Gastroesophageal sphincter (tissue), 4 donors: Measurements from ENCODE around the gene MRPS10. TPM values are rescaled to one million over a fixed set of nuclear protein-coding genes. Genes with fewer than 3 reads are reported as not detected.

Source experiments
- ATAC-seq: fragments of 150-250 bp; one replicate; pipeline ENCODE4 v1.9.1; 2016; ENCODE audit warnings: mild to moderate bottlenecking, moderate library complexity
- H3K27ac ChIP-seq, 4 donors: fragments of 200-600 bp; sonication (generic) in 3 of 4; 1 replicate in 3 of 4; 2 replicates in 1 of 4; pipeline ENCODE4 v1.5.1; 2016 to 2019
- H3K27me3 ChIP-seq: fragments of 200-600 bp; sonication (generic); one replicate; pipeline ENCODE4 v1.5.1; 2019
- H3K36me3 ChIP-seq, 2 donors: fragments of 200-600 bp; sonication (generic); one replicate each; pipeline ENCODE4 v1.5.1; 2019; ENCODE audit warnings: control low read depth in 1 of 2
- H3K4me1 ChIP-seq, 3 donors: fragments of 200-600 bp; sonication (generic); 1 replicate in 2 of 3; 2 replicates in 1 of 3; pipeline ENCODE4 v1.5.1; 2016 to 2019; ENCODE audit warnings: control low read depth in 2 of 3
- H3K4me3 ChIP-seq, 2 donors: fragments of 200-600 bp; sonication (generic); one replicate each; pipeline ENCODE4 v1.5.1; 2019; ENCODE audit warnings: mild to moderate bottlenecking in 1 of 2, moderate library complexity in 1 of 2
- H3K9me3 ChIP-seq, 3 donors: fragments of 200-600 bp; sonication (generic); one replicate each; pipeline ENCODE4 v1.5.1; 2017 to 2019; ENCODE audit warnings: control low read depth in 2 of 3
- CTCF ChIP-seq, 4 experiments: fragments of 200-600 bp in 2 of 4; fragments of 450-650 bp in 2 of 4; sonication (generic) in 1 of 4; IDR thresholded peaks; one replicate each; pipeline ENCODE4 v1.5.1; 2017 to 2019; ENCODE audit warnings: antibody characterized with exemption in 4 of 4, mild to moderate bottlenecking in 2 of 4, moderate library complexity in 2 of 4
- EP300 ChIP-seq: sonication (generic); formaldehyde crosslinking; IDR thresholded peaks from one replicate; pipeline ENCODE4 v1.6.1; 2017; ENCODE audit warnings: antibody characterized with exemption, mild to moderate bottlenecking
- POLR2A ChIP-seq, 2 donors: fragments of 450-650 bp; IDR thresholded peaks; one replicate each; pipeline ENCODE4 v1.6.1; 2017; ENCODE audit warnings: antibody characterized with exemption in 2 of 2, mild to moderate bottlenecking in 2 of 2, moderate library complexity in 1 of 2
- POLR2AphosphoS5 ChIP-seq: sonication (generic); formaldehyde crosslinking; IDR thresholded peaks from one replicate; pipeline ENCODE4 v1.6.1; 2017; ENCODE audit warnings: antibody characterized with exemption
- WGBS, 2 donors: methylation state at CpG; one replicate each; pipeline ENCODE4 v1.1.5; 2018; ENCODE audit warnings: low coverage in 1 of 2; 5-methylcytosine and 5-hydroxymethylcytosine counted together
- total RNA-seq, 4 donors: library from RNA; depleted of rRNA; stranded (reverse); fragments of >200 nt; gene quantifications; one replicate each; pipeline ENCODE4 v1.1.0, GENCODE V29; 2016

The MRPS10 gene
- total RNA-seq, 4 donors from 2014 or later = 29.2 to 45.1 (median 34.8) TPM

GRCh38 chr6:42190554-42191183 is 27.0 kb downstream of the MRPS10 start:
- 40 to 61% methylated on average over 1 to 5 of the region's 5 CpGs for WGBS, 2 donors
- H3K27me3 ChIP-seq = no peaks in the 10 kb centered on the region
- TF ChIP-seq POLR2AphosphoS5 = no peak
- TF ChIP-seq CTCF (IDR thresholded peaks at IDR 0.05) = no peak

DNA sequence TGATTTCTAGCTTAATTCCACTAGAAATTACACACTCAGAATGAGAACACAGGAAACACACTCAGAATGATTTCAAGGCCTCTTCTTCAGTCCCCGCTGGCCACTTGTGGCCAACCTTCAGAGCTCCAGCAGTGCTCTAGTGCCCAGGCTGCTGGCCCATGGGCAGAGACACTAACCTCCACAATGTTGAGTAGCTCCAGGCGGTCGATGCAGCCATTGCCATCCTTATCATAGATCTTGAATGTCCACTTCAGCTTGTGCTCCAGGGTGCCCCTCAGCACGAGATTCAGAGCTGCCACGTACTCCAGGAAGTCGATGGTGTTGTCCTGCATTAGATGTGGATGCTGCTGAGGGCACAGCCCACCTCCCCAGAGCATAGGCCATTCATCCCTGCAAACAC is 29.3 kb downstream of the MRPS10 start:
- ATAC-seq = no peak
- Histone ChIP-seq H3K4me1 (no peaks in the 10 kb centered on the region), H3K36me3 (peaks cover 0 to 13% of the 10 kb centered on the region in 2 donors), H3K4me3 (no peak overlapping the region), H3K9me3 (no peaks in the 10 kb centered on the region), H3K27me3 (no peaks in the 10 kb centered on the region), H3K27ac (no peak overlapping the region)
- TF ChIP-seq CTCF (IDR thresholded peaks at IDR 0.05) (no peak), POLR2A (IDR thresholded peaks at IDR 0.05) (no peak), POLR2AphosphoS5 (no peak), EP300 (no peak)
- 65 to 100% methylated on average over 1 to 3 of the region's 6 CpGs for WGBS, 2 donors

More at GRCh38 chr6:42190554-42191183, 27.0 kb downstream of the MRPS10 start:
- ATAC-seq = no peak
- H3K9me3 ChIP-seq = no peaks in the 10 kb centered on the region
- no peak overlapping the region for H3K4me3 ChIP-seq
- no peak overlapping the region for H3K27ac ChIP-seq
- H3K4me1 ChIP-seq = no peaks in the 10 kb centered on the region
- H3K36me3 ChIP-seq = peaks cover 0 to 4% of the 10 kb centered on the region in 2 donors

DNA sequence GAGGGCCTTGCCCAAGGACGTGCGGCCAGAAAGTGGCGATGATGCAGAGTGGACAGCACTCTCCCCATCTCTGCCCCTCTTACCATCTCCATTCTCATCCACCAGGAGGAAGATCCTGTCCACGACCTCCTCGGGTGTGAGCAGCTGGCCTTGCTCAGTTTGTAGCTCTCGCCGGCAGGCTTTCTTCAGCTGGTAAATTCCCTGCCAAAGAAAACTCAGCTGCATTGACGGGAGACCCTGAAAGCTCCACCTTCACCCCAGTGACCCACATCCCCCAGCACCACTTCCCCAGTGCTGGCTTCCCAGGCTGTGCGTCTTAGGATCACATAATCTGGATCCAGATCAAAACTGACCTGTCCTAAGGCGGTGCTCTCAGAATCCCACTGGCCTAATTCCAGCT is 32.1 kb downstream of the MRPS10 start:
- TF ChIP-seq EP300 (no peak), CTCF (IDR thresholded peaks at IDR 0.05) (no peak), POLR2AphosphoS5 (no peak), POLR2A (IDR thresholded peaks at IDR 0.05) (no peak)

DNA sequence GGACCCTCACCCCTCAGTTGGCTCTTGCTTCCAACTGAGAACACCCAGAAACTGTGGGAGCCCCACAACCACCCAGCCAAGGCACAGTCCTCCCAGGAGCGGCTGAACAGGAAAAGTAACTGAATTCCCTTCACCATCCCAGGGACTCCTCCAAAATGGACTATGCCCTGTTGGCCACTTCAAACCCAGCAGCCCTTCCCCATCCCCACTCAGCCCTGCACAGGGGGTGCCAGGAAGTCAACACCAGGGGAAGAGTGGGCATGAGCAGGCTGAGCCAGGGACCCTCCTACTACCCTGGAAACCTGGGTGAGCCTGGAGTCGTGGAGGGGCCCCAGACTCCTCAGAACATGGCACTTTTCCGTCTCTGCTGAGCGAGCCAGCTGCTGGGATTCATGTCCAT is 33.2 kb downstream of the MRPS10 start:
- TF ChIP-seq EP300 (no peak), CTCF (IDR thresholded peaks at IDR 0.05) (no peak), POLR2AphosphoS5 (no peak), POLR2A (IDR thresholded peaks at IDR 0.05) (no peak)
- WGBS, 2 donors = 83% methylated on average over 1 of the region's 4 CpGs; no CpG with 5 or more reads in 1 of the 2 donors
- no peaks in the 10 kb centered on the region for H3K9me3 ChIP-seq
- H3K27ac ChIP-seq = no peak overlapping the region
- no peak overlapping the region for H3K4me3 ChIP-seq
- peaks cover 0 to 9% of the 10 kb centered on the region in 2 donors for H3K36me3 ChIP-seq
- peaks cover 3% of the 10 kb centered on the region for H3K27me3 ChIP-seq
- ATAC-seq = no peak
- no peaks in the 10 kb centered on the region for H3K4me1 ChIP-seq

More for the DNA sequence above, 32.1 kb downstream of the MRPS10 start:
- no peak overlapping the region for H3K27ac ChIP-seq
- ATAC-seq = no peak
- H3K9me3 ChIP-seq = no peaks in the 10 kb centered on the region
- H3K27me3 ChIP-seq = no peaks in the 10 kb centered on the region
- no peak overlapping the region for H3K4me3 ChIP-seq
- peaks cover 0 to 13% of the 10 kb centered on the region in 2 donors for H3K36me3 ChIP-seq
- 40 to 60% methylated on average over 2 to 4 of the region's 10 CpGs for WGBS, 2 donors
- H3K4me1 ChIP-seq = no peaks in the 10 kb centered on the region

GRCh38 chr6:42182101-42182500 is 35.6 kb downstream of the MRPS10 start:
- Histone ChIP-seq H3K36me3 (peaks cover 0 to 9% of the 10 kb centered on the region in 2 donors), H3K9me3 (no peaks in the 10 kb centered on the region), H3K27me3 (peaks cover 23% of the 10 kb centered on the region), H3K4me3 (no peak overlapping the region), H3K4me1 (peaks cover 0 to 4% (median 0%) of the 10 kb centered on the region in 3 donors), H3K27ac (no peak overlapping the region)
- 40 to 51% methylated on average over 1 to 5 of the region's 5 CpGs for WGBS, 2 donors
- no peak for TF ChIP-seq CTCF (IDR thresholded peaks at IDR 0.05)
- no peak for TF ChIP-seq POLR2A (IDR thresholded peaks at IDR 0.05)
- no peak for TF ChIP-seq POLR2AphosphoS5
- no peak for ATAC-seq
